ENCODE results near the gene TSTD2.
"Not testable (repeated sequence)": the region's sequence is repeated elsewhere in the genome, so short reads cannot be mapped to it uniquely, and the experiment has no call there.

Gene TSTD2

GRCh38 chr9:97581590-97581989, 51.6 kb downstream of the TSTD2 start:
- not testable (repeated sequence) for DNase-seq

GRCh38 chr9:97579914-97580313, 53.3 kb downstream of the TSTD2 start:
- DNase-seq, result no peak

- no peak for DNase-seq
Observed at GRCh38 chr9:97578846-97579245, 54.3 kb downstream of the TSTD2 start.

GRCh38 chr9:97577051-97577450, 56.1 kb downstream of the TSTD2 start:
- no peak for DNase-seq

GRCh38 chr9:97575673-97576200, 57.4 kb downstream of the TSTD2 start:
- DNase-seq, result no peak

GRCh38 chr9:97574921-97575672, 58.1 kb downstream of the TSTD2 start:
- DNase-seq, result not testable (repeated sequence)

- not testable (repeated sequence) for DNase-seq
Observed at GRCh38 chr9:97574101-97574571, 59.0 kb downstream of the TSTD2 start.

GRCh38 chr9:97573482-97574073, 59.6 kb downstream of the TSTD2 start:
- DNase-seq, result no peak

- DNase-seq, result no peak
Observed at GRCh38 chr9:97572892-97573365, 60.2 kb downstream of the TSTD2 start.

- no peak for DNase-seq
Observed at GRCh38 chr9:97572196-97572891, 60.8 kb downstream of the TSTD2 start.

- DNase-seq, result no peak
Observed at GRCh38 chr9:97571664-97572063, 61.5 kb downstream of the TSTD2 start.

- DNase-seq, result no peak
Observed at GRCh38 chr9:97570899-97571298, 62.3 kb downstream of the TSTD2 start.

GRCh38 chr9:97568461-97569275, 64.5 kb downstream of the TSTD2 start:
- no peak for DNase-seq

- DNase-seq, result no peak
Observed at GRCh38 chr9:97567894-97568202, 65.3 kb downstream of the TSTD2 start.

- no peak for DNase-seq
Observed at GRCh38 chr9:97567182-97567893, 65.8 kb downstream of the TSTD2 start.

- DNase-seq, result no peak
Observed at GRCh38 chr9:97565262-97565661, 67.9 kb downstream of the TSTD2 start.

- no peak for DNase-seq
Observed at GRCh38 chr9:97564291-97565175, 68.6 kb downstream of the TSTD2 start.

- DNase-seq, result no peak
Observed at GRCh38 chr9:97563458-97564135, 69.6 kb downstream of the TSTD2 start.

- DNase-seq, result no peak
Observed at GRCh38 chr9:97562542-97562941, 70.6 kb downstream of the TSTD2 start.

GRCh38 chr9:97561501-97561900, 71.7 kb downstream of the TSTD2 start:
- no peak for DNase-seq
